Renal cortical epithelial cell (primary cell): ENCODE results near the gene IMMP2L. TPM values are rescaled to one million over a fixed set of nuclear protein-coding genes. Genes with fewer than 3 reads are reported as not detected.

Experiments used
- DNase-seq: peaks from one replicate; pipeline ENCODE4 v3.0.0-alpha.2; 2011; ENCODE audit warnings: low read depth
- total RNA-seq: library from RNA; depleted of rRNA; stranded (reverse); fragments of >200 nt; gene quantifications from 2 replicates; pipeline ENCODE4 v1.2.3, GENCODE V29; 2014

IMMP2L gene
- total RNA-seq, 1 donor from 2014 or later: 23.8 TPM

- DNase-seq: peak; percentile 27
Measured at GRCh38 chr7:111162692-111163091, 399.6 kb downstream of the IMMP2L start.

- no peak for DNase-seq
Measured at GRCh38 chr7:111160297-111160696, 402.0 kb downstream of the IMMP2L start.

- peak; percentile 19 for DNase-seq
Measured at GRCh38 chr7:111159426-111159825, 402.9 kb downstream of the IMMP2L start.

GRCh38 chr7:111150709-111151108 is 411.6 kb downstream of the IMMP2L start:
- DNase-seq: no peak

- no peak for DNase-seq
Measured at GRCh38 chr7:111147708-111148533, 414.4 kb downstream of the IMMP2L start.

- DNase-seq: no peak
Measured at GRCh38 chr7:111146136-111146535, 416.2 kb downstream of the IMMP2L start.

GRCh38 chr7:111145472-111145871 is 416.8 kb downstream of the IMMP2L start:
- DNase-seq: no peak

- no peak for DNase-seq
Measured at GRCh38 chr7:111140091-111140865, 422.0 kb downstream of the IMMP2L start.

- DNase-seq: no peak
Measured at GRCh38 chr7:111138586-111138985, 423.7 kb downstream of the IMMP2L start.

GRCh38 chr7:111138193-111138569 is 424.1 kb downstream of the IMMP2L start:
- peak; percentile 70 for DNase-seq

- no peak for DNase-seq
Measured at GRCh38 chr7:111137296-111138192, 424.7 kb downstream of the IMMP2L start.

- DNase-seq: peak; percentile 54
Measured at GRCh38 chr7:111132833-111133232, 429.5 kb downstream of the IMMP2L start.

GRCh38 chr7:111129435-111129834 is 432.9 kb downstream of the IMMP2L start:
- no peak for DNase-seq

- peak; percentile 28 for DNase-seq
Measured at GRCh38 chr7:111126987-111127386, 435.3 kb downstream of the IMMP2L start.

GRCh38 chr7:111115966-111116365 is 446.3 kb downstream of the IMMP2L start:
- DNase-seq: no peak

GRCh38 chr7:111113263-111114017 is 448.9 kb downstream of the IMMP2L start:
- DNase-seq: peak; percentile 70

- no peak for DNase-seq
Measured at GRCh38 chr7:111112439-111112838, 449.9 kb downstream of the IMMP2L start.

GRCh38 chr7:111108496-111108895 is 453.8 kb downstream of the IMMP2L start:
- peak; percentile 50 for DNase-seq

- DNase-seq: no peak
Measured at GRCh38 chr7:111108000-111108399, 454.3 kb downstream of the IMMP2L start.

GRCh38 chr7:111107579-111107978 is 454.7 kb downstream of the IMMP2L start:
- DNase-seq: no peak

- no peak for DNase-seq
Measured at GRCh38 chr7:111105269-111105668, 457.0 kb downstream of the IMMP2L start.
